ENCODE results near the gene PARD3B.

DNA sequence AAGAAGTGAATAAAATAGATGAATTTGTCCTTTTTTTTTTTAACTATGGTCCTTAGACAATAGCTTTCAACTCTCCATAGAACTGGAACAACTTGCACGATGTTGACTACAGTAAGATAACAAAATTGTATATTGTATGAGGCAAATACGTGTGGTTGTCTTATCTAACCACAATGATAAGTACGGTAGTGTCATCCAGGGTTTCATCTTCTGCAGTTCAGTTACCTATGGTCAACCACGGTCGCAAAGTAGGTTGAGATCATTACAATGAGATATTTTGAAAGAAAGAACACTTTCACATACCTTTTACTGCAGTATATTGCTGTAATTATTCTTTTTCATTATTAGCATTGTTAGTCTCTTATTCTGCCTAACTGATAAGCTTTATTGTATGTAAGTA is 295.2 kb downstream of the PARD3B start:
- TF ChIP-seq EP300 (IDR thresholded peaks at IDR 0.05) (no peak), POLR2AphosphoS5 (IDR thresholded peaks at IDR 0.05) (no peak), POLR2A (IDR thresholded peaks at IDR 0.05) (no peak)
- TF ChIP-seq, protein P1, sequence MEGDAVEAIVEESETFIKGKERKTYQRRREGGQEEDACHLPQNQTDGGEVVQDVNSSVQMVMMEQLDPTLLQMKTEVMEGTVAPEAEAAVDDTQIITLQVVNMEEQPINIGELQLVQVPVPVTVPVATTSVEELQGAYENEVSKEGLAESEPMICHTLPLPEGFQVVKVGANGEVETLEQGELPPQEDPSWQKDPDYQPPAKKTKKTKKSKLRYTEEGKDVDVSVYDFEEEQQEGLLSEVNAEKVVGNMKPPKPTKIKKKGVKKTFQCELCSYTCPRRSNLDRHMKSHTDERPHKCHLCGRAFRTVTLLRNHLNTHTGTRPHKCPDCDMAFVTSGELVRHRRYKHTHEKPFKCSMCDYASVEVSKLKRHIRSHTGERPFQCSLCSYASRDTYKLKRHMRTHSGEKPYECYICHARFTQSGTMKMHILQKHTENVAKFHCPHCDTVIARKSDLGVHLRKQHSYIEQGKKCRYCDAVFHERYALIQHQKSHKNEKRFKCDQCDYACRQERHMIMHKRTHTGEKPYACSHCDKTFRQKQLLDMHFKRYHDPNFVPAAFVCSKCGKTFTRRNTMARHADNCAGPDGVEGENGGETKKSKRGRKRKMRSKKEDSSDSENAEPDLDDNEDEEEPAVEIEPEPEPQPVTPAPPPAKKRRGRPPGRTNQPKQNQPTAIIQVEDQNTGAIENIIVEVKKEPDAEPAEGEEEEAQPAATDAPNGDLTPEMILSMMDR (IDR thresholded peaks at IDR 0.05) = no peak

Measured in sigmoid colon (tissue), 4 donors.